Fibroblast of pulmonary artery (primary cell): ENCODE measurements around the gene GSS.
A peak's percentile ranks its signal among the peaks of the same experiment; 100 is the strongest.

Experiments
- DNase-seq: peaks from one replicate; pipeline ENCODE4 v3.0.0-alpha.2; 2010; ENCODE audit warnings: low read depth
- H3K4me3 ChIP-seq: replicated peaks from 2 replicates; pipeline ENCODE4 v1.5.1; 2011; ENCODE audit warnings: low read depth, mild to moderate bottlenecking, control low read depth, low read length, moderate library complexity
- CTCF ChIP-seq: IDR thresholded peaks from 2 replicates; pipeline ENCODE4 v1.5.1; 2011; ENCODE audit warnings: mild to moderate bottlenecking, control low read depth, low read length, inconsistent platforms; ENCODE audit errors: missing control alignments

Gene GSS

GRCh38 chr20:34892671-34893070 lies 62.9 kb downstream of the GSS start:
- no peak for TF ChIP-seq CTCF
- H3K4me3 ChIP-seq = no peak overlapping the region
- DNase-seq = no peak

GRCh38 chr20:34891166-34892062 lies 64.2 kb downstream of the GSS start:
- DNase-seq = peak; percentile 80
- no peak for TF ChIP-seq CTCF
- no peak overlapping the region for H3K4me3 ChIP-seq

GRCh38 chr20:34888468-34888867 lies 67.1 kb downstream of the GSS start:
- DNase-seq = no peak
- TF ChIP-seq CTCF = no peak

GRCh38 chr20:34887023-34887422 lies 68.6 kb downstream of the GSS start:
- no peak for TF ChIP-seq CTCF
- no peak overlapping the region for H3K4me3 ChIP-seq
- DNase-seq = no peak

More at GRCh38 chr20:34888468-34888867, 67.1 kb downstream of the GSS start:
- H3K4me3 ChIP-seq = no peak overlapping the region

- H3K4me3 ChIP-seq = no peak overlapping the region
- no peak for DNase-seq
- TF ChIP-seq CTCF = no peak
These were observed 69.5 kb downstream of the GSS start for GRCh38 chr20:34886122-34886521.

- no peak for DNase-seq
- no peak for TF ChIP-seq CTCF
- no peak overlapping the region for H3K4me3 ChIP-seq
These were observed 71.3 kb downstream of the GSS start for GRCh38 chr20:34884260-34884659.

GRCh38 chr20:34883809-34884208 lies 71.8 kb downstream of the GSS start:
- no peak overlapping the region for H3K4me3 ChIP-seq
- no peak for DNase-seq
- TF ChIP-seq CTCF = no peak
